A549 (cell line): Measurements from ENCODE around the gene SLC22A14. TPM values are rescaled to one million over a fixed set of nuclear protein-coding genes. Genes with fewer than 3 reads are reported as not detected.

Source experiments
- ATAC-seq, 2 experiments: fragments of 200-7000 bp in 1 of 2; fragments of >200 bp in 1 of 2; cut with Nextera tagmentation in 1 of 2; cut with Tn5 transposase in 1 of 2; 3 replicates each; pipeline versions ENCODE4 v1.8.0 to v1.9.1; 2018 to 2020; ENCODE audit warnings: mild to moderate bottlenecking in 1 of 2, moderate library complexity in 1 of 2
- CTCF ChIA-PET: fragments of 300-600 bp; sonication (Branson Sonifier 250); formaldehyde crosslinking; extraction: SDS; loops from one replicate; lab custom pipeline; 2021; ENCODE audit warnings: antibody characterized with exemption, inconsistent platforms; lab: Yijun Ruan, JAX
- POLR2A ChIA-PET: fragments of 350-600 bp; formaldehyde crosslinking; extraction: SDS; loops from one replicate; lab custom pipeline; 2021; ENCODE audit warnings: antibody characterized with exemption, inconsistent platforms; lab: Yijun Ruan, JAX
- DNase-seq, 2 experiments: peaks; one replicate each; pipeline versions ENCODE4 v3.0.0 to v3.0.0-alpha.2; 2011 to 2016; ENCODE audit warnings: low read depth in 1 of 2, low spot score in 1 of 2
- FAIRE-seq: peaks from 2 replicates; lab custom pipeline; 2011; peaks lifted over from hg19 to GRCh38; lab: Jason Lieb, UNC
- H3K27ac ChIP-seq, 2 experiments: fragments of >200 bp; sonication (Bioruptor Twin); formaldehyde crosslinking; 3 replicates each; pipeline ENCODE4 v1.5.1; 2016 to 2017
- H3K4me1 ChIP-seq: fragments of >200 bp; sonication (Bioruptor Twin); formaldehyde crosslinking; 3 replicates; pipeline ENCODE4 v1.6.1; 2016
- H3K4me2 ChIP-seq: fragments of >200 bp; sonication (Bioruptor Twin); formaldehyde crosslinking; 3 replicates; pipeline ENCODE4 v1.6.1; 2016
- H3K4me3 ChIP-seq: fragments of >200 bp; sonication (Bioruptor Twin); formaldehyde crosslinking; 3 replicates; pipeline ENCODE4 v1.5.1; 2016
- H3K9me3 ChIP-seq: fragments of >200 bp; sonication (Bioruptor Twin); formaldehyde crosslinking; 3 replicates; pipeline ENCODE4 v1.6.1; 2016
- CBX2 ChIP-seq: fragments of 200-600 bp; sonication (generic); IDR thresholded peaks from 2 replicates; pipeline ENCODE4 v1.6.1; 2016; ENCODE audit warnings: low read depth, mild to moderate bottlenecking, borderline replicate concordance
- CEBPB ChIP-seq, 2 experiments: fragments of >200 bp in 1 of 2; sonication (Bioruptor Twin) in 1 of 2; formaldehyde crosslinking in 1 of 2; IDR thresholded peaks; 2 replicates each; pipeline ENCODE4 v1.6.1; 2012 to 2016
- EHF ChIP-seq: fragments of 250-450 bp; sonication (Bioruptor Pico); IDR thresholded peaks from 2 replicates; pipeline ENCODE4 v1.5.0; 2020; ENCODE audit warnings: mild to moderate bottlenecking
- ESRRA ChIP-seq: fragments of 150-350 bp; IDR thresholded peaks from 2 replicates; pipeline ENCODE4 v1.6.1; 2014; ENCODE audit warnings: mild to moderate bottlenecking, low read length, borderline replicate concordance
- FOXS1 ChIP-seq: fragments of 250-450 bp; sonication (Bioruptor Pico); IDR thresholded peaks from 2 replicates; pipeline ENCODE4 v1.5.0; 2020; ENCODE audit warnings: mild to moderate bottlenecking, moderate library complexity
- HDAC2 ChIP-seq: fragments of 200-600 bp; sonication (generic); IDR thresholded peaks from 2 replicates; pipeline ENCODE4 v1.6.1; 2016
- HEYL ChIP-seq: fragments of 250-450 bp; sonication (Bioruptor Pico); IDR thresholded peaks from 2 replicates; pipeline ENCODE4 v1.8.0; 2021; ENCODE audit warnings: mild to moderate bottlenecking, moderate library complexity
- HOXB13 ChIP-seq: fragments of 250-450 bp; sonication (Bioruptor Pico); IDR thresholded peaks from 2 replicates; pipeline ENCODE4 v1.5.0; 2020; ENCODE audit warnings: low read depth, mild to moderate bottlenecking, moderate library complexity
- KDM5A ChIP-seq: fragments of 200-600 bp; sonication (generic); IDR thresholded peaks from 2 replicates; pipeline ENCODE4 v1.6.1; 2016; ENCODE audit warnings: antibody characterized with exemption, mild to moderate bottlenecking
- MAFK ChIP-seq: fragments of 450-650 bp; IDR thresholded peaks from 2 replicates; pipeline ENCODE4 v1.6.1; 2014; ENCODE audit not compliant: partially characterized antibody
- MAZ ChIP-seq: fragments of 150-350 bp; IDR thresholded peaks from 2 replicates; pipeline ENCODE4 v1.6.1; 2014; ENCODE audit warnings: antibody characterized with exemption, low read depth, low read length, borderline replicate concordance
- MYC ChIP-seq: IDR thresholded peaks from 2 replicates; pipeline ENCODE4 v1.6.1; 2012; ENCODE audit warnings: mild to moderate bottlenecking, inconsistent platforms, low read length, improper control_type of control experiment, borderline replicate concordance
- NPAS2 ChIP-seq: fragments of 250-450 bp; sonication (Bioruptor Pico); IDR thresholded peaks from 2 replicates; pipeline ENCODE4 v1.8.0; 2022; ENCODE audit warnings: mild to moderate bottlenecking, moderate library complexity, borderline replicate concordance
- POLR2A ChIP-seq: IDR thresholded peaks from 2 replicates; pipeline ENCODE4 v1.6.1; 2012; ENCODE audit warnings: mild to moderate bottlenecking, low read length
- POLR2AphosphoS2 ChIP-seq: conservative IDR thresholded peaks from 2 replicates; pipeline ENCODE4 v1.6.1; 2012; ENCODE audit warnings: low read length, improper control_type of control experiment, inconsistent platforms
- RCOR1 ChIP-seq: fragments of 150-350 bp; IDR thresholded peaks from 2 replicates; pipeline ENCODE4 v1.6.1; 2014; ENCODE audit warnings: antibody characterized with exemption, low read length, low read depth
- RFX5 ChIP-seq: fragments of 450-650 bp; IDR thresholded peaks from 2 replicates; pipeline ENCODE4 v1.7.1; 2014; ENCODE audit warnings: antibody characterized with exemption, mild to moderate bottlenecking, moderate library complexity
- RNF2 ChIP-seq: fragments of 200-600 bp; sonication (generic); IDR thresholded peaks from 2 replicates; pipeline ENCODE4 v1.6.1; 2016; ENCODE audit warnings: low read depth, mild to moderate bottlenecking, antibody characterized with exemption, moderate library complexity, borderline replicate concordance
- SMC3 ChIP-seq: fragments of >200 bp; sonication (Bioruptor Twin); formaldehyde crosslinking; IDR thresholded peaks from 3 replicates; pipeline ENCODE4 v1.6.1; 2018; ENCODE audit warnings: inconsistent platforms
- TP53 ChIP-seq: fragments of 250-450 bp; sonication (Bioruptor Pico); IDR thresholded peaks from 2 replicates; pipeline ENCODE4 v1.5.0; 2021; ENCODE audit warnings: mild to moderate bottlenecking, moderate library complexity
- ZNF302 ChIP-seq: fragments of 250-450 bp; sonication (Bioruptor Pico); IDR thresholded peaks from 2 replicates; pipeline ENCODE4 v1.9.0; 2021; ENCODE audit warnings: inconsistent platforms, mild to moderate bottlenecking, moderate library complexity
- ZSCAN20 ChIP-seq: fragments of 250-450 bp; sonication (Bioruptor Pico); IDR thresholded peaks from 2 replicates; pipeline ENCODE4 v1.8.0; 2022; ENCODE audit warnings: mild to moderate bottlenecking, moderate library complexity
- WGBS: methylation state at CpG from one replicate; pipeline ENCODE4 v1.1.6; 2017; ENCODE audit errors: missing lambda C conversion rate; 5-methylcytosine and 5-hydroxymethylcytosine counted together
- polyA plus RNA-seq, 4 experiments: library from polyadenylated mRNA; depleted of rRNA in 3 of 4; stranded (reverse); fragments of >200 nt; fragmentation: RNase III in 1 of 4; extraction: RNeasy Plus Mini Kit Qiagen cat#74134 plus additional on column Dnase treatment in 1 of 4; gene quantifications; 2 replicates in 3 of 4; 3 replicates in 1 of 4; pipeline ENCODE4 v1.2.3, GENCODE V29; 2011 to 2017
- TF ChIP-seq, protein P1 (sequence below): IDR thresholded peaks from 2 replicates; pipeline ENCODE4 v1.6.1; 2012
- TF ChIP-seq, protein P2 (sequence below): fragments of >200 bp; sonication (Bioruptor Twin); formaldehyde crosslinking; IDR thresholded peaks from 2 replicates; pipeline ENCODE4 v1.6.1; 2016
- TF ChIP-seq, protein P3 (sequence below): fragments of >200 bp; sonication (Bioruptor Twin); formaldehyde crosslinking; IDR thresholded peaks from 3 replicates; pipeline ENCODE4 v1.6.1; 2016
- TF ChIP-seq, protein P4 (sequence below): IDR thresholded peaks from 2 replicates; pipeline ENCODE4 v1.6.1; 2012
- TF ChIP-seq, protein P5 (sequence below): fragments of 250-450 bp; sonication (Bioruptor Pico); IDR thresholded peaks from 2 replicates; pipeline ENCODE4 v1.5.0; 2021; ENCODE audit warnings: mild to moderate bottlenecking, moderate library complexity, borderline replicate concordance
- TF ChIP-seq, protein P6 (sequence below): fragments of 150-350 bp; IDR thresholded peaks from 2 replicates; pipeline ENCODE4 v1.6.1; 2014; ENCODE audit warnings: low read depth, mild to moderate bottlenecking, low read length

Gene SLC22A14
- polyA plus RNA-seq, 2 of the 4 experiments (the other 2 are of a cell fraction): 0.04 TPM; not detected in 1

DNA sequence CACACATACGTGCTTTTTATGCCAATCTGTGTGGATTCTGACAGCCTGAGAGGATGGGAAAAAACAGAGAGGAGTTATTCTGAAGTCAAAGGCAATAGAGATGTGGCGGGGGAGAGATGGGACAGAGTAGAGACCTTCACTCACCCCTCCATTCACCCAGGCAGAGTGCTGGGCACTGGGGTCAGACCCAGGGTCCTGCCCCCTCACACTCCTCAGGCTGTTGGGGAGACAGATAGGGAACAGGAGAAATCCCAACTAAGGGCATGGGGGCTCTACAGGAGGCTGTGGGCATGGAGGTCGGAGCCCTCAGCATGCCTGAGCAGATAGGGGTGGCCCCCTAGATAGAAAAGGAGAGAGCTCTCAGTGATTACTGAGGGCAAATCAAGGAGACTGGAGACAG, 30.3 kb downstream of the SLC22A14 start:
- FAIRE-seq: no peak
- POLR2A ChIA-PET: no interaction called here
- CTCF ChIA-PET: no interaction called here
- H3K9me3 ChIP-seq: no peaks in the 10 kb centered on the region
- no peak overlapping the region for H3K27ac ChIP-seq
- WGBS: 47% methylated on average over 3 of the region's 3 CpGs
- no peak for ATAC-seq
- no peaks in the 10 kb centered on the region for H3K4me1 ChIP-seq
- no peak for TF ChIP-seq SMC3
- TF ChIP-seq, protein P1, sequence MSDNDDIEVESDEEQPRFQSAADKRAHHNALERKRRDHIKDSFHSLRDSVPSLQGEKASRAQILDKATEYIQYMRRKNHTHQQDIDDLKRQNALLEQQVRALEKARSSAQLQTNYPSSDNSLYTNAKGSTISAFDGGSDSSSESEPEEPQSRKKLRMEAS: no peak
- TF ChIP-seq NPAS2: no peak
- TF ChIP-seq ZNF302 (CRISPR knock-in tag): no peak
- TF ChIP-seq, protein P2, sequence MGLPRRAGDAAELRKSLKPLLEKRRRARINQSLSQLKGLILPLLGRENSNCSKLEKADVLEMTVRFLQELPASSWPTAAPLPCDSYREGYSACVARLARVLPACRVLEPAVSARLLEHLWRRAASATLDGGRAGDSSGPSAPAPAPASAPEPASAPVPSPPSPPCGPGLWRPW: no peak
- TF ChIP-seq MYC: no peak
- TF ChIP-seq RCOR1: no peak
- TF ChIP-seq KDM5A: no peak
- no peak for TF ChIP-seq HEYL
- no peak for TF ChIP-seq HOXB13 (CRISPR knock-in tag)
- TF ChIP-seq, protein P3, sequence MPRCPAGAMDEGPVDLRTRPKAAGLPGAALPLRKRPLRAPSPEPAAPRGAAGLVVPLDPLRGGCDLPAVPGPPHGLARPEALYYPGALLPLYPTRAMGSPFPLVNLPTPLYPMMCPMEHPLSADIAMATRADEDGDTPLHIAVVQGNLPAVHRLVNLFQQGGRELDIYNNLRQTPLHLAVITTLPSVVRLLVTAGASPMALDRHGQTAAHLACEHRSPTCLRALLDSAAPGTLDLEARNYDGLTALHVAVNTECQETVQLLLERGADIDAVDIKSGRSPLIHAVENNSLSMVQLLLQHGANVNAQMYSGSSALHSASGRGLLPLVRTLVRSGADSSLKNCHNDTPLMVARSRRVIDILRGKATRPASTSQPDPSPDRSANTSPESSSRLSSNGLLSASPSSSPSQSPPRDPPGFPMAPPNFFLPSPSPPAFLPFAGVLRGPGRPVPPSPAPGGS: no peak
- TF ChIP-seq ESRRA: no peak
- TF ChIP-seq HDAC2: no peak
- TF ChIP-seq RNF2: no peak
- no peak for TF ChIP-seq TP53 (CRISPR knock-in tag)
- no peak overlapping the region for H3K4me3 ChIP-seq
- no peak overlapping the region for H3K4me2 ChIP-seq
- no peak for DNase-seq

DNA sequence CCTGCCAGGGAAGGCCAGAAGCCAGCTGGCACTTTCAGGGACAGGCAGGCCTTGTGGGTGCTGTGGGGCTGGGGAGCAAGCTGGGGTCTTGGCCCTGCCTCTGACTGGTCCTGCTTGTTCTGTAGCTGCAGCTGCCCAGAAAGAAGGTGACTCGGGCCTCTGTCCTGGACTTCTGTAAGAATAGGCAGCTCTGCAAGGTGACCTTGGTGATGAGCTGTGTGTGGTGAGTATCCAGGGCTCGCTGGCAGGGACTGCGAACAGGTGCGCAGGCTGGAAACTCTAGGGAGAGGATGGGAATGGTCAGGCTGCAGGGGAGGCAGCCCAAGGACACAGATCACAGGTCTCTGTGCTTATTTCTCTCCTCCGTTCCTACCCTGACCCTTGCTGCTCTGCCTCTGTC, 31.2 kb downstream of the SLC22A14 start:
- no peak overlapping the region for H3K4me2 ChIP-seq
- no peaks in the 10 kb centered on the region for H3K9me3 ChIP-seq
- H3K4me1 ChIP-seq: no peaks in the 10 kb centered on the region
- no peak for TF ChIP-seq RFX5
- TF ChIP-seq CEBPB (IDR thresholded peaks at IDR 0.05): no peak
- TF ChIP-seq, protein P2: no peak
- no peak for TF ChIP-seq CBX2
- no peak for TF ChIP-seq MAZ
- no peak for TF ChIP-seq POLR2AphosphoS2
- no peak for TF ChIP-seq MAFK
- TF ChIP-seq, protein P4, sequence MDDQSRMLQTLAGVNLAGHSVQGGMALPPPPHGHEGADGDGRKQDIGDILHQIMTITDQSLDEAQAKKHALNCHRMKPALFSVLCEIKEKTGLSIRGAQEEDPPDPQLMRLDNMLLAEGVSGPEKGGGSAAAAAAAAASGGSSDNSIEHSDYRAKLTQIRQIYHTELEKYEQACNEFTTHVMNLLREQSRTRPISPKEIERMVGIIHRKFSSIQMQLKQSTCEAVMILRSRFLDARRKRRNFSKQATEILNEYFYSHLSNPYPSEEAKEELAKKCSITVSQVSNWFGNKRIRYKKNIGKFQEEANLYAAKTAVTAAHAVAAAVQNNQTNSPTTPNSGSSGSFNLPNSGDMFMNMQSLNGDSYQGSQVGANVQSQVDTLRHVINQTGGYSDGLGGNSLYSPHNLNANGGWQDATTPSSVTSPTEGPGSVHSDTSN: no peak
- TF ChIP-seq HDAC2: no peak
- no peak for TF ChIP-seq POLR2A
- TF ChIP-seq ZNF302 (CRISPR knock-in tag): no peak
- TF ChIP-seq, protein P5, sequence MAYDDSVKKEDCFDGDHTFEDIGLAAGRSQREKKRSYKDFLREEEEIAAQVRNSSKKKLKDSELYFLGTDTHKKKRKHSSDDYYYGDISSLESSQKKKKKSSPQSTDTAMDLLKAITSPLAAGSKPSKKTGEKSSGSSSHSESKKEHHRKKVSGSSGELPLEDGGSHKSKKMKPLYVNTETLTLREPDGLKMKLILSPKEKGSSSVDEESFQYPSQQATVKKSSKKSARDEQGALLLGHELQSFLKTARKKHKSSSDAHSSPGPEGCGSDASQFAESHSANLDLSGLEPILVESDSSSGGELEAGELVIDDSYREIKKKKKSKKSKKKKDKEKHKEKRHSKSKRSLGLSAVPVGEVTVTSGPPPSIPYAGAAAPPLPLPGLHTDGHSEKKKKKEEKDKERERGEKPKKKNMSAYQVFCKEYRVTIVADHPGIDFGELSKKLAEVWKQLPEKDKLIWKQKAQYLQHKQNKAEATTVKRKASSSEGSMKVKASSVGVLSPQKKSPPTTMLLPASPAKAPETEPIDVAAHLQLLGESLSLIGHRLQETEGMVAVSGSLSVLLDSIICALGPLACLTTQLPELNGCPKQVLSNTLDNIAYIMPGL (CRISPR knock-in tag): no peak
- TF ChIP-seq RNF2: no peak
- TF ChIP-seq EHF: no peak
- TF ChIP-seq, protein P6, sequence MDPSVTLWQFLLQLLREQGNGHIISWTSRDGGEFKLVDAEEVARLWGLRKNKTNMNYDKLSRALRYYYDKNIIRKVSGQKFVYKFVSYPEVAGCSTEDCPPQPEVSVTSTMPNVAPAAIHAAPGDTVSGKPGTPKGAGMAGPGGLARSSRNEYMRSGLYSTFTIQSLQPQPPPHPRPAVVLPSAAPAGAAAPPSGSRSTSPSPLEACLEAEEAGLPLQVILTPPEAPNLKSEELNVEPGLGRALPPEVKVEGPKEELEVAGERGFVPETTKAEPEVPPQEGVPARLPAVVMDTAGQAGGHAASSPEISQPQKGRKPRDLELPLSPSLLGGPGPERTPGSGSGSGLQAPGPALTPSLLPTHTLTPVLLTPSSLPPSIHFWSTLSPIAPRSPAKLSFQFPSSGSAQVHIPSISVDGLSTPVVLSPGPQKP: no peak
- no peak for TF ChIP-seq FOXS1 (CRISPR knock-in tag)
- TF ChIP-seq ZSCAN20 (CRISPR knock-in tag): no peak
- ChIA-PET CTCF (no interaction called here), POLR2A (no interaction called here)
- FAIRE-seq (no peak), DNase-seq (no peak), ATAC-seq (no peak; a peak in 1 of 6 replicates)
- WGBS: 69% methylated on average over 5 of the region's 5 CpGs
- no peak overlapping the region for H3K4me3 ChIP-seq
- no peak overlapping the region for H3K27ac ChIP-seq
